Endothelial cell of umbilical vein (primary cell): ENCODE results near the gene CIB4. TPM values are rescaled to one million over a fixed set of nuclear protein-coding genes. Genes with fewer than 3 reads are reported as not detected.

Source experiments
- BruUV-seq: library from RNA; stranded (reverse); fragments of 400-500 nt; replicated peaks from 2 replicates; lab custom pipeline; 2021; lab: Mats Ljungman, UMichigan
- CTCF ChIA-PET: fragments of 300-600, 350-600 bp; sonication (Branson Sonifier 250); formaldehyde crosslinking; loops from one replicate; lab custom pipeline; 2021; ENCODE audit warnings: antibody characterized with exemption, inconsistent platforms; lab: Charles Lee
- POLR2A ChIA-PET: fragments of 300-600, 350-600 bp; sonication (Branson Sonifier 250); formaldehyde crosslinking; loops from one replicate; lab custom pipeline; 2021; ENCODE audit warnings: antibody characterized with exemption, inconsistent platforms; lab: Charles Lee
- DNase-seq: peaks from one replicate; pipeline ENCODE4 v3.0.0-alpha.2; 2011; ENCODE audit warnings: low read depth, low spot score
- FAIRE-seq: peaks from 2 replicates; lab custom pipeline; 2011; peaks lifted over from hg19 to GRCh38; lab: Jason Lieb, UNC
- H2AFZ ChIP-seq: 2 replicates; pipeline ENCODE4 v1.6.0; 2012; ENCODE audit warnings: low read depth, low read length, control low read depth, inconsistent platforms
- H3K27ac ChIP-seq: 2 replicates; pipeline ENCODE4 v1.5.1; 2011; ENCODE audit warnings: low read depth, mild to moderate bottlenecking, control low read depth, low read length, moderate library complexity; ENCODE audit not compliant: insufficient read depth
- H3K27me3 ChIP-seq, 2 experiments: 2 replicates each; pipeline versions ENCODE4 v1.6.0 to v1.6.1; 2011; ENCODE audit warnings: low read length in 2 of 2, mixed read lengths in 1 of 2; ENCODE audit not compliant: control insufficient read depth in 2 of 2, insufficient read depth in 2 of 2
- H3K36me3 ChIP-seq, 2 experiments: 2 replicates in 1 of 2; 3 replicates in 1 of 2; pipeline ENCODE4 v1.5.1; 2011; ENCODE audit warnings: low read length in 2 of 2, mild to moderate bottlenecking in 1 of 2, moderate library complexity in 1 of 2; ENCODE audit not compliant: control insufficient read depth in 2 of 2, insufficient read depth in 2 of 2; ENCODE audit errors: extremely low read depth in 1 of 2
- H3K4me1 ChIP-seq: 3 replicates; pipeline ENCODE4 v1.5.1; 2011; ENCODE audit warnings: mild to moderate bottlenecking, low read length; ENCODE audit not compliant: control insufficient read depth, insufficient read depth; ENCODE audit errors: extremely low read depth
- H3K4me2 ChIP-seq: 2 replicates; pipeline ENCODE4 v1.6.1; 2011; ENCODE audit warnings: low read length, control low read depth, mixed read lengths; ENCODE audit not compliant: insufficient read depth
- H3K4me3 ChIP-seq, 3 experiments: fragments of 200-600 bp in 1 of 3; sonication (generic), shearing (Covaris generic) in 1 of 3; replicated peaks in 1 of 3; 2 replicates each; pipeline ENCODE4 v1.5.1; 2011 to 2016; ENCODE audit warnings: control low read depth in 3 of 3, low read length in 3 of 3, mild to moderate bottlenecking in 2 of 3, inconsistent platforms in 1 of 3, low read depth in 1 of 3, moderate library complexity in 1 of 3; ENCODE audit not compliant: insufficient read depth in 1 of 3
- H3K79me2 ChIP-seq: 2 replicates; pipeline ENCODE4 v1.6.0; 2012; ENCODE audit warnings: low read length, inconsistent platforms; ENCODE audit not compliant: control insufficient read depth, insufficient read depth
- H3K9ac ChIP-seq: replicated peaks from 2 replicates; pipeline ENCODE3; 2011; ENCODE audit warnings: low read length, control low read depth; ENCODE audit not compliant: insufficient read depth; ENCODE audit errors: extremely low read depth
- H3K9me1 ChIP-seq: replicated peaks from 3 replicates; pipeline ENCODE4 v1.6.0; 2011; ENCODE audit warnings: mild to moderate bottlenecking, low read length; ENCODE audit not compliant: control insufficient read depth, insufficient read depth; ENCODE audit errors: extremely low read depth
- H3K9me3 ChIP-seq: replicated peaks from 2 replicates; pipeline ENCODE4 v1.5.1; 2012; ENCODE audit warnings: low read length, inconsistent platforms; ENCODE audit not compliant: control insufficient read depth, insufficient read depth
- H4K20me1 ChIP-seq: replicated peaks from 2 replicates; pipeline ENCODE3; 2011; ENCODE audit warnings: mild to moderate bottlenecking, low read length; ENCODE audit not compliant: control insufficient read depth, insufficient read depth; ENCODE audit errors: extremely low read depth
- CTCF ChIP-seq, 2 donors: IDR thresholded peaks; 1 replicate in 1 of 2; 2 replicates in 1 of 2; pipeline ENCODE4 v1.5.1; 2011; ENCODE audit warnings: low read length in 2 of 2, mild to moderate bottlenecking in 2 of 2, moderate library complexity in 2 of 2, control low read depth in 1 of 2, inconsistent platforms in 1 of 2, low read depth in 1 of 2; ENCODE audit not compliant: insufficient read depth in 1 of 2; ENCODE audit errors: extremely low read depth in 1 of 2
- EZH2 ChIP-seq: IDR thresholded peaks from 2 replicates; pipeline ENCODE4 v1.6.1; 2012; ENCODE audit warnings: borderline replicate concordance, low read depth, mild to moderate bottlenecking, moderate library complexity, low read length, inconsistent platforms; ENCODE audit not compliant: severe bottlenecking
- FOS ChIP-seq: IDR thresholded peaks from 2 replicates; pipeline ENCODE4 v1.6.1; 2011; ENCODE audit warnings: mild to moderate bottlenecking, low read length, moderate library complexity, borderline replicate concordance; ENCODE audit not compliant: insufficient read depth
- GATA2 ChIP-seq: IDR thresholded peaks from 2 replicates; pipeline ENCODE4 v1.7.0; 2011; ENCODE audit warnings: low read depth, mild to moderate bottlenecking, moderate library complexity, mixed read lengths, low read length; ENCODE audit not compliant: insufficient read length, insufficient read depth
- JUN ChIP-seq: IDR thresholded peaks from 2 replicates; pipeline ENCODE4 v1.6.1; 2011; ENCODE audit warnings: borderline replicate concordance, low read depth; ENCODE audit not compliant: insufficient read length, insufficient read depth
- MAX ChIP-seq: IDR thresholded peaks from 2 replicates; pipeline ENCODE4 v1.6.1; 2011; ENCODE audit not compliant: insufficient read depth, insufficient read length
- MYC ChIP-seq: IDR thresholded peaks from one replicate; pipeline ENCODE4 v1.6.1; 2011; ENCODE audit warnings: mild to moderate bottlenecking, low read depth, low read length
- POLR2A ChIP-seq: IDR thresholded peaks from 2 replicates; pipeline ENCODE4 v1.6.1; 2012; ENCODE audit warnings: low read depth, mild to moderate bottlenecking, control low read depth, low read length
- POLR2AphosphoS5 ChIP-seq: IDR thresholded peaks from 2 replicates; pipeline ENCODE4 v1.6.1; 2012; ENCODE audit warnings: low read depth, mild to moderate bottlenecking, control low read depth, low read length, moderate library complexity; ENCODE audit not compliant: insufficient read depth
- dilution Hi-C: fragments of 300-500 bp; cut with MboI; formaldehyde crosslinking; loops from one replicate; pipeline ENCODE4 v1.15.0; 2019; ENCODE audit warnings: low sequenced_read_pairs; ENCODE audit not compliant: extremely low pct_ligation_motif_present
- intact Hi-C: fragments of 100-400 bp; cut with micrococcal nuclease; formaldehyde crosslinking; loops from one replicate; pipeline ENCODE4 v1.10.0; 2022
- polyA plus RNA-seq, 4 experiments: library from polyadenylated mRNA; depleted of rRNA in 3 of 4; stranded (reverse) in 3 of 4; unstranded in 1 of 4; fragments of >200 nt; gene quantifications; 2 replicates each; pipeline versions ENCODE4 v1.2.1 to v1.2.3, GENCODE V29; 2011 to 2012; ENCODE audit warnings: missing spikeins in 1 of 4
- total RNA-seq: library from RNA; stranded (reverse); gene quantifications from 2 replicates; pipeline ENCODE4 v1.2.3, GENCODE V29; 2021

The CIB4 gene
- total and polyA plus RNA-seq, 2 donors (not counting 3 experiments of a cell fraction or from before 2014, with no cell fraction given): not detected

DNA sequence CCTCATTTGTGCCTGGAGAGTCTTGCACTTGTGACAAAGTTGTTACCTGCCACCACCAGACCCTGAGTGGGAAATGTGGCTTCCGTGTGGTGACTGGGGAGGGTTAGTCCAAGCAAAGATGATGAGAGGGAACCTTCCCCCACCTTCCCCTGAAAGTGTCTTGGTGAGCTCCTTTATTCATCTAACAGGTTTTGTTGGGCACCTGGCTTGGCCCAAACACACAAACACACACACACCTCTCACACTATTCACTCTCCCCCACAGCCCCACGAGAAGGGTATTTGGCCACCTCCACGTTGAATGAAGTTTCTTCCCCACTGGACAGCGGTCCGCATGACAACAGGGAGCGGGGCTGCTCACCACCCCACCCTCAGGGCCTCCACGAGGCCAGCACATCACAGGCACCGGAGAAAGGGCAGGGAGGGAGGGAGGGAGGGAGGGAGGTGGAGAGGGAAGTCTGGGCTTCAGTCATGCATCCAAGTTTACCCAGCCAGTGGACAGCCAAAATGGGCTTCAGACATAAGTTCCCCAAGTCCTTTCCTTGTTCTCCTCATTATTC is 1.4 kb downstream of the CIB4 start:
- no peak overlapping the region for H3K9ac ChIP-seq
- H3K9me3 ChIP-seq: no peaks in the 10 kb centered on the region
- TF ChIP-seq JUN (no peak), GATA2 (no peak), MYC (no peak), MAX (no peak)
- H4K20me1 ChIP-seq: no peaks in the 10 kb centered on the region
- intact Hi-C loops: no loop called here
- no peak for DNase-seq
- POLR2A ChIA-PET: no interaction called here
- H3K4me1 ChIP-seq: no peaks in the 10 kb centered on the region
- H3K27ac ChIP-seq: no peak overlapping the region
- H3K27me3 ChIP-seq: peaks cover 13 to 18% of the 10 kb centered on the region in 2 experiments
- H2AFZ ChIP-seq: no peak overlapping the region
- no peak overlapping the region for H3K4me3 ChIP-seq
- H3K36me3 ChIP-seq: no peaks in the 10 kb centered on the region
- H3K79me2 ChIP-seq: no peaks in the 10 kb centered on the region
- H3K9me1 ChIP-seq: no peaks in the 10 kb centered on the region
- no TSS peak for BruUV-seq
- no peak overlapping the region for H3K4me2 ChIP-seq
- dilution Hi-C loops: no loop called here
- CTCF ChIA-PET: interaction anchor here (1.9 kb wide), 1 partner anchor 16 kb away, joined by 5 read pairs; no protein-coding TSS in a partner anchor
- no peak for FAIRE-seq

- CTCF ChIA-PET: no interaction called here
- no peaks in the 10 kb centered on the region for H3K79me2 ChIP-seq
- FAIRE-seq: no peak
- no peaks in the 10 kb centered on the region for H3K4me1 ChIP-seq
- no peaks in the 10 kb centered on the region for H3K36me3 ChIP-seq
- peaks cover 9 to 14% of the 10 kb centered on the region in 2 experiments for H3K27me3 ChIP-seq
- no peak overlapping the region for H2AFZ ChIP-seq
- dilution Hi-C loops: no loop called here
- H3K9ac ChIP-seq: no peak overlapping the region
- H3K9me1 ChIP-seq: no peaks in the 10 kb centered on the region
- intact Hi-C loops: no loop called here
- H3K4me3 ChIP-seq: no peak overlapping the region
- TF ChIP-seq POLR2AphosphoS5 (no peak), MAX (no peak), EZH2 (no peak), GATA2 (no peak), FOS (no peak), CTCF (IDR thresholded peaks at IDR 0.05; ENCODE audit: extremely low read depth in 1 of 2, insufficient read depth in 1 of 2, low read depth in 1 of 2, low read length in 2 of 2) (no peak), POLR2A (no peak), JUN (no peak), MYC (no peak)
- BruUV-seq: no TSS peak
- no peak overlapping the region for H3K27ac ChIP-seq
- no peak for DNase-seq
- POLR2A ChIA-PET: no interaction called here
- H4K20me1 ChIP-seq: no peaks in the 10 kb centered on the region
- H3K4me2 ChIP-seq: no peak overlapping the region
- H3K9me3 ChIP-seq: no peaks in the 10 kb centered on the region
These were observed 3.3 kb downstream of the CIB4 start for GRCh38 chr2:26637811-26638310.
